ENCODE data around the gene FAM24A.

GRCh38 chr10:122864194-122864592, 46.2 kb upstream of the FAM24A start:
- TF ChIP-seq POLR2AphosphoS5 (IDR thresholded peaks at IDR 0.05; ENCODE audit: borderline replicate concordance, low read depth, low read length) (no peak), EZH2 (IDR thresholded peaks at IDR 0.05) (no peak)
